NCI-H2196 treated with DMSO at 0.1 percent for 48 hours (cell line): ENCODE results near the gene OR2T29.
"Not testable (repeated sequence)": the region's sequence is repeated elsewhere in the genome, so short reads cannot be mapped to it uniquely, and the experiment has no call there.

Experiments used
- DNase-seq: peaks from one replicate; lab custom pipeline; 2025; ENCODE audit not compliant: unreplicated experiment; lab: John Stamatoyannopoulos, UW

Gene OR2T29, protein sequence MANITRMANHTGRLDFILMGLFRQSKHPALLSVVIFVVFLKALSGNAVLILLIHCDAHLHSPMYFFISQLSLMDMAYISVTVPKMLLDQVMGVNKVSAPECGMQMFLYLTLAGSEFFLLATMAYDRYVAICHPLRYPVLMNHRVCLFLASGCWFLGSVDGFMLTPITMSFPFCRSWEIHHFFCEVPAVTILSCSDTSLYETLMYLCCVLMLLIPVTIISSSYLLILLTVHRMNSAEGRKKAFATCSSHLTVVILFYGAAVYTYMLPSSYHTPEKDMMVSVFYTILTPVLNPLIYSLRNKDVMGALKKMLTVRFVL

DNA sequence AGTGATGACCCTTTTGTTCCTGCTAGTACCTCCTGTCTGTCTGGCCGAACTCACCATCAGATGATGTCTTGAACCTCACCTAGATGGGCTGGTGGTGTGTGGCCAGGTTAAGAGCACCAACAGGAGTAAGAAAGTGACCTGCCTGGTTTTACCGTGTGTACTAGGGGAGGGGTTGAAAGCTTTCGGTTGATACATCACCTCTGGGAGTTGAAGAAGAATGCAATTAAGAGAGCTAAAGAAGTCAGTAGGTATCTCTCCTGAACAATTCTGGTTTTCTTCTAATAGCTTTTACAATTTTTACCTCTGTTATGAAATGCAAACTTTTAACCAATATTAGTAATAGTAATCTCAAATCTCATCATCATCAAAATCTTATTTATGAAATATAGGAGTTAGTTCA, at the start of gene OR2T29:
OR2T29 (minus strand) TSS at position 101 of the 400 bp plus-strand sequence. CDS start 3,281 bp downstream, outside the sequence.
- DNase-seq, result not testable (repeated sequence)

GRCh38 chr1:248611883-248612414, 49.4 kb upstream of the OR2T29 start:
- no peak for DNase-seq

DNA sequence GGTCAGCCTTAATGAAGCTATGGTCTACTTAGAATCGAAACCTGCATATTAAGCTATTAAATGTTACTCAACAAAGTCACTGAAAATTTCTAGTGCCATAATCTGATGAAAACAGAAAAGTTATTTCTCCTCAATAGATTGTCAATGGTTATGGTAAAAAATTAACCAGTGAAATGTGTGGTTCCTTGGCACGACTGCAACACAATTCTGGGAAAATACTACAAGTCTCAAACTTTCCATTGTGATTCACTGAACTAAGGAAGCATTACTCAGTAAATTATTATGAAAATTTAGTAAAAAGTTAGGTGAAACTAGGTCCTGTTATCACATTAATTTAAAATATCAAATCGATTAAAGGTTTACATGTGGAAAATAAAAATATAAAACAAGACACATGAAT, 47.7 kb upstream of the OR2T29 start:
- no peak for DNase-seq

DNA sequence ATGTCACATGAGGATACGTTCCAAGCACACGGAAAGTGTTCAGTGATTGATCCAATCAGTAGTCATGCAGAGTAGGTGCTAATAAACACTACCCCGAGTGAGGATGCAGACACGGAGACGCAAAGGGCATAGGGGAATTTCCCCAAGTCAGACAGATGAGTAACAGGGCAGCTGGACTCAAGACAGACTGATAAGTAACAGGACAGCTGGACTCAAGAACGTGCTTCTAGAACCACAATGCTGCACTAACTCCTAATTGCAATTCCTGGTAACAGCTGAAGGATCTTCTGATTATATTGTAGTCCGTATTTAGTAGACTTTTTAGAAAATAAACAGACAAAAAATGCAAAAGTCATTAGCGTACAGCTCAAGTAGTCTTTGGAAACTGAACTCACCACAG, 36.8 kb upstream of the OR2T29 start:
- no peak for DNase-seq

DNA sequence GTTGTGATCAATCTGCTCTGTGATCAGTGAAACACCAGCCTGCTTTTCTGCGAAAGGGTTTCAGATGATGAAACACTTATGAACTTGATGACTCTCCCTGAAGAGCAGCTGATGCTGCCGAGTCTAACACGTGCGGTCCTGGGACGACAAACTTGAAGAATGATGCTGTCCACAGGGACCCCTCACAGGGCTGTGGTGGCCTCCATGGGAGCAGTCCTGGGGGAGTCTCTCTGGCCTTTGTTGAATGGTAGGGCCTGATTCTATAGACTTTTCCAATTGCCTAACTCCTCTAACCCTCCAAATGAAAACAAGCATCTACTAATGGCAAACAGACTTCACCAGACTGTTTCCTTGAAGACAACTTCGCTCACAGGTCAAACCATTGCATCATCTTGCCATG, 35.0 kb upstream of the OR2T29 start, which contains the start of gene OR2T10:
OR2T10 (minus strand) TSS at position 112 of the 400 bp plus-strand sequence. CDS start 3,932 bp downstream, outside the sequence.
- no peak for DNase-seq

- no peak for DNase-seq
Measured at GRCh38 chr1:248596615-248597014, 34.0 kb upstream of the OR2T29 start.

DNA sequence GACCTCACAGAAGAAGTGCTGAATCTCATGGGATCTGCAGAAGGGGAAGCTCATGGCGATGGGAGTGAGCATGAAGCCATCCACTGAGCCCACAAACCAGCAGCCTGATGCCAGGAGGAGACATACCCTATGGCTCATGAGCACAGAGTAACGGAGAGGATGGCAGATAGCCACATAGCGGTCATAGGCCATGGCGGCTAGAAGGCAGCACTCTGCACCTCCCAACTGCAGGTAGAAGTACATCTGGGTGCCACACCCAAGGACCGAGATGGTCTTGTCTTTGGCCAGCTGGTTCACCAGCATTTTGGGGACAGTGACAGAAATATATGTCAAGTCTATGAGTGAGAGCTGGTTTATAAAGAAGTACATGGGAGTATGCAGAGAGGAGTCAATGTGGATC, 30.7 kb upstream of the OR2T29 start:
- DNase-seq, result no peak

- DNase-seq, result no peak
Measured at GRCh38 chr1:248592655-248593054, 30.1 kb upstream of the OR2T29 start.

DNA sequence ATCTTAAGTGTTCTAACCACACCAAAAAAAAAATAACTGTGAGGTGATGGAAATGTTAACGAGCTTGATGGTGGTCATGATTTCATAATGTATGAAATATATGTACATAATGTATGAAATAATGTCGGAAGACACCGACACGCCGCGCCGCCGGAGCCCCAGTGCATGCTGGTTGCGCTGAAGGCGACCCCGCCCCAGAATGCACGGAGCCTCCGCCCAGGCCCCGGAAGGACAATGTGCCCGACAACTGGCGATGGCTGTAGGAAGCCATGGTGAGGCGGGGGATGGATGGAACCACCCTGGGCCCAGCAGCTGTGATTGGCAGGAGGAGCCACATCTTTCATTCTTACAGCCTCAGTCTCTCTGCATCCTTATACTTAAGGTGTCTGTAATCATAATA, 27.5 kb upstream of the OR2T29 start:
- DNase-seq, result no peak

- no peak for DNase-seq
Measured at GRCh38 chr1:248589334-248589733, 26.8 kb upstream of the OR2T29 start.

DNA sequence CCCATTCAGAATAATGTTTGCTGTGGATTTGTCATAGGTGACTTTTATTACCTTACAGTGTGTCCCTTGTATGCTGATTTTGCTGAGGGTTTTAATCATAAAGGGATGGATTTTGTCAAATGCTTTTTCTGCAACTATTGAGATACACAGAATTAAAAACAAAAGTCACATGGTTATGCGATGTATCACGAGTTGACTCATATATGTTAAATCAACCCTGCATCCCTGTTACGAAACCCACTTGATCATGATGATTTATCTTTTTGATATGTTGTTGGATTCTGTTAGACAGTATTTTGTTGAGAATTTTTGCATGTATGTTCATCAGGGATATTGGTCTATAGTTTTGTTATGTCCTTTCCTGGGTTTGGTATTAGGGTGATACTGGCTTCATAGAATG, 22.7 kb upstream of the OR2T29 start:
- no peak for DNase-seq

DNA sequence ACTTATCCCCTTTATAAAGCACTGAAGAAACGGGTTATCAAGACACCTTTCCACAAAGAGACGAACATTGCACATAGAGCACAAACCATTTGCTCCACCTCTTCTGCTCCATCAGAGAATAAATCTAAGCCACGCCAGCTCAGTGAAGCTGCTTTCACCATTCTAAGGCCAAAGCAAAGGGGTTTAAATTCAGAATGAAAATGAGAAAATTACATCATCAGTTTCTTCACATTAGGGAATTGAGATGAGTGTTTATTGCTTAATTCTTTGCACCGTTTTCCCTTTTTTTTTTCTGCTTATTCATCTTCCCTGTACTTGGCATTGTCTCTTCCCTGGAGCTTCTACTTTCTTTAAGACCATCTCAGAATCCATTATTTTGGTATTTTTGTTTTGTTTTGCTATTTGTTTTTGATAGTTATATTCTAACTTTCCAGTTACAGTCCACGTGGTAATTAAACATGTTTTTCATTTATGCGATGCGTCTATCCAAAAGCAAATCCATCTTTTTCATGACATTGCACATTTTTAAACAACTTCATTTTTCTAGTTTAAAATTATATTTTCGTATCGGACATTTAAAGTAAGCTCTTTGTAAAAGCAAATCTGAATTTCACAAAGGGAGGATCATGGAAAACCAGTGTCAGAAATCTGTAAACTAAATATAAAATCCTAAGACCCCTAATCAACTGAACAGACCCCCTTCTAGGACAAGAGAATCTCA, 13.8 kb upstream of the OR2T29 start:
- DNase-seq, result no peak

GRCh38 chr1:248574657-248575056, 12.1 kb upstream of the OR2T29 start, which contains the start of gene OR2T34:
OR2T34 (minus strand) TSS chr1:248574757; CDS start chr1:248574757, 0 bp downstream.
- DNase-seq, result not testable (repeated sequence)

- not testable (repeated sequence) for DNase-seq
Measured at GRCh38 chr1:248573856-248574255, 11.3 kb upstream of the OR2T29 start.

DNA sequence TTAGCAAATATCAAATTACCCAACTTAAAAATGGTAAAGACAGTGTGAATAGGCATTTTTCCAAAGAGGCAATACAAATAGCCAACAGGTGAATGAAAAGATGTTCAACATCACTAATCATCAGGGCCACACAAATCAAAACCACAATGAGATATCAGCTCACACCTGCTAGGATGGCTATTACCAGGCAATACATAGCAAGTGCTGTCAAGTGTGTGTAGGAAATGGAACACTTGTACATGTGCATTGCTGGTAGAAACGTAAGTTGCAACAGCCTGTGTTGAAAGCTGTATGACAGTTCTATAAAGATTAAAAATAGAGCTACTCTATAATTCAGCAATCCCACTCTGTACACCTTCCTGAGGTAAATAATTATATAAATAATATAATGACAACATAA, 9.5 kb upstream of the OR2T29 start:
- DNase-seq, result not testable (repeated sequence)

- DNase-seq, result not testable (repeated sequence)
Measured at GRCh38 chr1:248570811-248571210, 8.2 kb upstream of the OR2T29 start.

- not testable (repeated sequence) for DNase-seq
Measured at GRCh38 chr1:248569049-248569448, 6.5 kb upstream of the OR2T29 start.

GRCh38 chr1:248565530-248566373, 3.2 kb upstream of the OR2T29 start:
- not testable (repeated sequence) for DNase-seq

DNA sequence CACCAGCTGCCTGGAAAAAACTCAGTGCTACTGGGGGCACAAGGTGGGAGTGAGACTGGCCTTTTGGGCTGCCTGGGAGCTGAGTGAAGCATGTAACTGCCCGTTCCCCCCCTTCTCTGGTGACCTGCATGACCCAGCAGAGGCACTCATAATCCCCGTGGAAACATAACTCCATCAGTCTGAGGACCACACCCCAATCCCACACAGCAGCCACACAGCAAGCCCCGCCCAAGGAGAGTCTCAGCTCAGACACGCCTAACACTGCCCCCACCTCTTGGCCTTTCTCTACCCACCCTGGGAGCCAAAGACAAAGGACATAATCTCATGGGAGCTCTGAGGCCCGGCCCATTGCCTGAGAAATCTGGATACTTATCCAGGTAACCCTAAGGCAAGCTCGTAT, 11.5 kb downstream of the OR2T29 start:
- DNase-seq, result not testable (repeated sequence)

DNA sequence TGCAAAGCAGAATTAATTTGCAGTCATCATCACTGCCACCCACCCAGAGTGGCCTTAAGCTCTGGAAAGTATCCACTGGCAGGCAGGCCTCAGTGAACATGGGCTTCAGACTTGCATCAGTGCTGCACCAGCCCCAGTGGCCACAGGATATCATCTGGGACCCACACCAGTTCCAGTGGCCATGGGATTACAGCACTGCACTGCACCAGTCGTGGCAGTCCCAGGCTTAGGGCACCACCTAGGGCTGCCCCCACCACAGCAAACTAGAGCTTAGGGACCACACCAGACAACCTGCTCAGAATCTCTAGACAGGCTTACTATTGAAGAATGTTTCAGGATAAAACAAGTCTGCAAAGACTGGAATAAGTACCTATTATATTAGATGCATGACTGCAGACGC, 15.2 kb downstream of the OR2T29 start:
- DNase-seq, result not testable (repeated sequence)

DNA sequence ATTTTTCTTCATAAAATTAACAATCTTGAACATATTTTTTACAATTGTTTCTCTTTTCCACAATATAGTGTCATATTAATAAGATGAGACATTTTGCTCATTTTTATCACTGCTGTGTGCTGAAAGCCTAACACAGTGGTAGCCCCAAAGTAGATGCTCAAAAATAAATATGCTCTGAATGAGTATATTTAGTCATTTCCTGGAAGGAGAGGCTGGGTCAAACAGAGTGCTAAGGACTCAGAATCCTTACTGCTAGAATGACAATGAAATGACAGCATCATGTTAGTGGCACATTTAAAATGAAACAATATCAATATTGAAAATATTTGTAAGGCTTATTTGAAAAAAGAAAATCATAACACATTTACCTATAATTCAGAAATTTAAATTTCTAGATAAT, 25.1 kb downstream of the OR2T29 start:
- not testable (repeated sequence) for DNase-seq
